HG03280 (cell line): ENCODE results near the gene MTHFSD.

Experiments
- ATAC-seq: cut with Tn5 transposase; IDR thresholded peaks from one replicate; pipeline ENCODE4 v1.9.1; 2021; ENCODE audit warnings: mild to moderate bottlenecking, moderate library complexity; ENCODE audit not compliant: unreplicated experiment

MTHFSD gene

GRCh38 chr16:86515777-86516622 is 39.0 kb downstream of the MTHFSD start:
- no peak for ATAC-seq

- ATAC-seq: no peak
These were observed 39.6 kb downstream of the MTHFSD start for GRCh38 chr16:86515413-86515776.

- ATAC-seq: no peak
These were observed 40.3 kb downstream of the MTHFSD start for GRCh38 chr16:86514481-86515376.

GRCh38 chr16:86513471-86514277 is 41.4 kb downstream of the MTHFSD start:
- no peak for ATAC-seq

- ATAC-seq: no peak
These were observed 42.1 kb downstream of the MTHFSD start for GRCh38 chr16:86512860-86513470.

GRCh38 chr16:86512301-86512859 is 42.7 kb downstream of the MTHFSD start:
- ATAC-seq: no peak

- no peak for ATAC-seq
These were observed 43.5 kb downstream of the MTHFSD start for GRCh38 chr16:86511317-86512161.

GRCh38 chr16:86510465-86511261 is 44.4 kb downstream of the MTHFSD start, which contains the start of gene FOXF1:
FOXF1 (plus strand) TSS chr16:86510527; CDS start chr16:86510570, 43 bp downstream.
- no peak for ATAC-seq

- no peak for ATAC-seq
These were observed 45.1 kb downstream of the MTHFSD start for GRCh38 chr16:86509759-86510464.

GRCh38 chr16:86508947-86509758 is 45.9 kb downstream of the MTHFSD start:
- no peak for ATAC-seq

GRCh38 chr16:86508028-86508946 is 46.7 kb downstream of the MTHFSD start:
- ATAC-seq: no peak

GRCh38 chr16:86507173-86508027 is 47.6 kb downstream of the MTHFSD start:
- no peak for ATAC-seq

- ATAC-seq: no peak
These were observed 48.9 kb downstream of the MTHFSD start for GRCh38 chr16:86505899-86506864.
